ENCODE results near the gene ZNF850. TPM values are rescaled to one million over a fixed set of nuclear protein-coding genes. Genes with fewer than 3 reads are reported as not detected.

The ZNF850 gene
- total RNA-seq, 1 experiment from 2014 or later, result 1.4 TPM

GRCh38 chr19:36687214-36688056, 85.2 kb downstream of the ZNF850 start, which contains the start of gene ZNF567:
Gene ZNF567 (plus strand): TSS chr19:36687612. CDS start chr19:36694868, 7,256 bp downstream.
- Histone ChIP-seq H3K27me3 (ENCODE audit: insufficient read depth, low read length) (no peaks in the 10 kb centered on the region), H3K4me1 (ENCODE audit: control insufficient read depth in 1 of 2, insufficient read depth in 2 of 2, low read length in 2 of 2) (peaks cover 0 to 13% of the 10 kb centered on the region in 2 experiments; a peak in 1 of 4 replicates), H3K36me3 (ENCODE audit: control insufficient read depth in 1 of 2, insufficient read depth in 2 of 2, low read length in 2 of 2) (peaks cover 18 to 30% of the 10 kb centered on the region in 2 experiments; a peak in 3 of 4 replicates), H3K27ac (ENCODE audit: low read depth, low read length) (peak within 1 kb of the TSS; percentile 59), H4K20me1 (ENCODE audit: insufficient read depth) (no peaks in the 10 kb centered on the region), H3K9ac (ENCODE audit: low read length) (peak within 1 kb of the TSS; percentile 81), H3K4me3 (replicated peaks in 1 of 2; ENCODE audit: low read depth in 1 of 2, low read length in 2 of 2) (peak within 1 kb of the TSS; percentile 88 to 90), H3K4me2 (ENCODE audit: low read length) (peak within 1 kb of the TSS; percentile 72), H3K79me2 (ENCODE audit: insufficient read depth, low read length) (peaks cover 38% of the 10 kb centered on the region), H2AFZ (ENCODE audit: low read depth, low read length, poor library complexity, severe bottlenecking) (no peak within 1 kb of the TSS), H3K9me2 (ENCODE audit: insufficient read depth) (no peaks in the 10 kb centered on the region), H3K9me3 (ENCODE audit: control insufficient read depth in 1 of 2, insufficient read depth in 1 of 2, low read depth in 1 of 2, low read length in 2 of 2) (peaks cover 0 to 4% of the 10 kb centered on the region in 2 experiments; a peak in 2 of 4 replicates)
- intact Hi-C loops (cut with micrococcal nuclease), result loop anchor here (5.0 to 10.0 kb wide), 2 partner anchors 450 to 473 kb away; partner anchors contain the start of genes ZNF146 and ZNF565
- CTCF ChIA-PET, result no interaction called here
- DNase-seq (ENCODE audit: low read depth, low spot score) (peak; percentile 93), ATAC-seq (peak; percentile 96)
- RAD21 ChIA-PET (ENCODE audit: low non-redundant PET in 1 of 2, low total read pairs in 2 of 2, uncharacterized antibody in 2 of 2, unreplicated experiment in 2 of 2), result no interaction called here
- TSS peak; percentile 75 for BruUV-seq (replicated peaks)
- POLR2A ChIA-PET, result no interaction called here
- TF ChIP-seq CTCF (IDR thresholded peaks at IDR 0.05 in 2 of 3, conservative IDR thresholded peaks at IDR 0.05 in 1 of 3; ENCODE audit: borderline replicate concordance in 1 of 3, insufficient read depth in 1 of 3, low read depth in 2 of 3, low read length in 2 of 3) (0 out of 6 replicates have a peak, but pooled peaks of 1 of the 3 experiments have one; percentile 1), YY1 (IDR thresholded peaks at IDR 0.05; ENCODE audit: extremely low read depth, insufficient replicate concordance, low read depth, low read length) (no peak), POLR2AphosphoS5 (IDR thresholded peaks at IDR 0.05; ENCODE audit: low read depth, low read length) (peak; percentile 80), REST (IDR thresholded peaks at IDR 0.05; ENCODE audit: low read depth) (no peak), ZFX (IDR thresholded peaks at IDR 0.05) (peak; percentile 22; the same call in 1 of the 2 replicates), CBX3 (IDR thresholded peaks at IDR 0.05; ENCODE audit: low read depth) (no peak), MAX (IDR thresholded peaks at IDR 0.05) (peak; percentile 57), ZBTB33 (IDR thresholded peaks at IDR 0.05; ENCODE audit: extremely low read depth, insufficient replicate concordance, low read length) (peak; percentile 78), ZNF274 (IDR thresholded peaks at IDR 0.05; ENCODE audit: low read depth, low read length) (no peak), SIN3A (IDR thresholded peaks at IDR 0.05; ENCODE audit: low read depth) (peak; percentile 37), POLR2A (IDR thresholded peaks at IDR 0.05; ENCODE audit: borderline replicate concordance, extremely low read depth, insufficient read depth, insufficient read length) (no peak), CEBPB (IDR thresholded peaks at IDR 0.05; ENCODE audit: low read depth) (no peak), TCF7L2 (IDR thresholded peaks at IDR 0.05; ENCODE audit: borderline replicate concordance, extremely low read depth, insufficient read depth, insufficient read length) (no peak), ELF1 (IDR thresholded peaks at IDR 0.05; ENCODE audit: borderline replicate concordance, low read depth) (peak; percentile 53; the same call in 1 of the 2 replicates), RAD21 (IDR thresholded peaks at IDR 0.05; ENCODE audit: low read depth) (no peak), EZH2phosphoT487 (IDR thresholded peaks at IDR 0.05; ENCODE audit: borderline replicate concordance) (no peak), EZH2 (IDR thresholded peaks at IDR 0.05) (no peak), SRF (IDR thresholded peaks at IDR 0.05; ENCODE audit: low read depth) (no peak)

Data from HCT116 (cell line).